KG1 (cell line): ENCODE data around the gene ZNF397.

Experiments
- DNase-seq: peaks from one replicate; lab custom pipeline; 2025; lab: John Stamatoyannopoulos, UW

Gene ZNF397

GRCh38 chr18:35296060-35296459 lies 55.2 kb downstream of the ZNF397 start:
- no peak for DNase-seq

- DNase-seq, result no peak
Measured at GRCh38 chr18:35303610-35304009, 62.8 kb downstream of the ZNF397 start.

- DNase-seq, result no peak
Measured at GRCh38 chr18:35306588-35307250, 65.9 kb downstream of the ZNF397 start.
